GM19397 (cell line): ENCODE measurements around the gene FKBP8.
A peak's percentile ranks its signal among the peaks of the same experiment; 100 is the strongest.
"Not testable (repeated sequence)": the region's sequence is repeated elsewhere in the genome, so short reads cannot be mapped to it uniquely, and the experiment has no call there.

Experiments
- ATAC-seq: cut with Tn5 transposase; IDR thresholded peaks from one replicate; pipeline ENCODE4 v1.9.1; 2021; ENCODE audit warnings: mild to moderate bottlenecking, moderate library complexity; ENCODE audit not compliant: unreplicated experiment

Gene FKBP8

GRCh38 chr19:18542941-18543813 lies at the start of gene FKBP8:
Gene FKBP8, minus strand, starts transcription at chr19:18543573. Its CDS starts 1,603 bp downstream, at chr19:18541970.
- peak; percentile 98 for ATAC-seq

GRCh38 chr19:18592732-18593131 lies 49.4 kb upstream of the FKBP8 start:
- not testable (repeated sequence) for ATAC-seq

- ATAC-seq, result no peak
Observed at GRCh38 chr19:18591735-18592385, 48.5 kb upstream of the FKBP8 start.

GRCh38 chr19:18590273-18591272 lies 47.2 kb upstream of the FKBP8 start:
- ATAC-seq, result no peak

- peak; percentile 30 for ATAC-seq
Observed at GRCh38 chr19:18589380-18590272, 46.3 kb upstream of the FKBP8 start.

- ATAC-seq, result peak; percentile 87
Observed at GRCh38 chr19:18588611-18589379, 45.4 kb upstream of the FKBP8 start, which contains the start of gene REX1BD. Gene REX1BD, plus strand, starts transcription at chr19:18588798. Its CDS starts 4 bp downstream, at chr19:18588802.

GRCh38 chr19:18587962-18588610 lies 44.7 kb upstream of the FKBP8 start:
- no peak for ATAC-seq

- ATAC-seq, result no peak
Observed at GRCh38 chr19:18587561-18587960, 44.2 kb upstream of the FKBP8 start.

- no peak for ATAC-seq
Observed at GRCh38 chr19:18586306-18586705, 42.9 kb upstream of the FKBP8 start.

- no peak for ATAC-seq
Observed at GRCh38 chr19:18580311-18580710, 36.9 kb upstream of the FKBP8 start.

GRCh38 chr19:18577365-18577914 lies 34.1 kb upstream of the FKBP8 start:
- no peak for ATAC-seq

GRCh38 chr19:18576383-18576782 lies 33.0 kb upstream of the FKBP8 start:
- no peak for ATAC-seq

- no peak for ATAC-seq
Observed at GRCh38 chr19:18574691-18575291, 31.4 kb upstream of the FKBP8 start.

GRCh38 chr19:18571564-18572344 lies 28.4 kb upstream of the FKBP8 start, which contains the start of gene UBA52:
Gene UBA52, plus strand, starts transcription at chr19:18571857. Its CDS starts 1,444 bp downstream, at chr19:18573301.
- peak; percentile 90 for ATAC-seq

- no peak for ATAC-seq
Observed at GRCh38 chr19:18568367-18568766, 25.0 kb upstream of the FKBP8 start.

- ATAC-seq, result no peak
Observed at GRCh38 chr19:18566953-18567352, 23.6 kb upstream of the FKBP8 start.

- no peak for ATAC-seq
Observed at GRCh38 chr19:18562086-18562485, 18.7 kb upstream of the FKBP8 start.
